KMS-11 (cell line): ENCODE measurements around the gene RNGTT.

ENCODE experiments used
- H2AFZ ChIP-seq: fragments of 200-600 bp; sonication (generic); 2 replicates; pipeline ENCODE4 v1.6.1; 2016; ENCODE audit warnings: antibody characterized with exemption, mixed run types, low read depth
- H3K27ac ChIP-seq: fragments of 200-600 bp; sonication (generic); 2 replicates; pipeline ENCODE4 v1.6.1; 2016; ENCODE audit warnings: mild to moderate bottlenecking, mixed run types
- H3K27me3 ChIP-seq: fragments of 200-600 bp; sonication (generic); 2 replicates; pipeline ENCODE4 v1.6.1; 2017; ENCODE audit warnings: mild to moderate bottlenecking, low read depth, mixed run types, moderate library complexity; ENCODE audit not compliant: insufficient read depth
- H3K36me3 ChIP-seq: fragments of 200-600 bp; sonication (generic); 2 replicates; pipeline ENCODE4 v1.6.1; 2017; ENCODE audit warnings: mild to moderate bottlenecking, mixed run types; ENCODE audit not compliant: insufficient read depth
- H3K4me1 ChIP-seq: fragments of 200-600 bp; sonication (generic); 2 replicates; pipeline ENCODE4 v1.6.1; 2016; ENCODE audit warnings: mild to moderate bottlenecking, low read depth, mixed run types; ENCODE audit not compliant: poor library complexity, severe bottlenecking
- H3K4me2 ChIP-seq: fragments of 200-600 bp; sonication (generic); 2 replicates; pipeline ENCODE4 v1.7.0; 2016; ENCODE audit warnings: mild to moderate bottlenecking, mixed run types
- H3K4me3 ChIP-seq: fragments of 200-600 bp; sonication (generic); IDR thresholded peaks from 2 replicates; pipeline ENCODE4 v1.6.1; 2017; ENCODE audit warnings: low read depth, low read length, mixed read lengths; ENCODE audit not compliant: insufficient read depth
- H3K79me2 ChIP-seq: fragments of 200-600 bp; sonication (generic); 2 replicates; pipeline ENCODE4 v1.6.1; 2016; ENCODE audit warnings: low read depth, mixed run types; ENCODE audit not compliant: insufficient read depth
- H3K9ac ChIP-seq: fragments of 200-600 bp; sonication (generic); 2 replicates; pipeline ENCODE4 v1.6.1; 2016; ENCODE audit warnings: mild to moderate bottlenecking, mixed run types
- H4K20me1 ChIP-seq: fragments of 200-600 bp; sonication (generic); 2 replicates; pipeline ENCODE4 v1.6.1; 2016; ENCODE audit warnings: mild to moderate bottlenecking, mixed run types; ENCODE audit not compliant: insufficient read depth
- TF ChIP-seq, protein P1 (sequence below): fragments of 200-600 bp; sonication (generic); conservative IDR thresholded peaks from 2 replicates; pipeline ENCODE4 v1.6.1; 2017; ENCODE audit warnings: low read depth, mild to moderate bottlenecking, antibody characterized with exemption, low read length, moderate library complexity, mixed read lengths

Gene RNGTT

DNA sequence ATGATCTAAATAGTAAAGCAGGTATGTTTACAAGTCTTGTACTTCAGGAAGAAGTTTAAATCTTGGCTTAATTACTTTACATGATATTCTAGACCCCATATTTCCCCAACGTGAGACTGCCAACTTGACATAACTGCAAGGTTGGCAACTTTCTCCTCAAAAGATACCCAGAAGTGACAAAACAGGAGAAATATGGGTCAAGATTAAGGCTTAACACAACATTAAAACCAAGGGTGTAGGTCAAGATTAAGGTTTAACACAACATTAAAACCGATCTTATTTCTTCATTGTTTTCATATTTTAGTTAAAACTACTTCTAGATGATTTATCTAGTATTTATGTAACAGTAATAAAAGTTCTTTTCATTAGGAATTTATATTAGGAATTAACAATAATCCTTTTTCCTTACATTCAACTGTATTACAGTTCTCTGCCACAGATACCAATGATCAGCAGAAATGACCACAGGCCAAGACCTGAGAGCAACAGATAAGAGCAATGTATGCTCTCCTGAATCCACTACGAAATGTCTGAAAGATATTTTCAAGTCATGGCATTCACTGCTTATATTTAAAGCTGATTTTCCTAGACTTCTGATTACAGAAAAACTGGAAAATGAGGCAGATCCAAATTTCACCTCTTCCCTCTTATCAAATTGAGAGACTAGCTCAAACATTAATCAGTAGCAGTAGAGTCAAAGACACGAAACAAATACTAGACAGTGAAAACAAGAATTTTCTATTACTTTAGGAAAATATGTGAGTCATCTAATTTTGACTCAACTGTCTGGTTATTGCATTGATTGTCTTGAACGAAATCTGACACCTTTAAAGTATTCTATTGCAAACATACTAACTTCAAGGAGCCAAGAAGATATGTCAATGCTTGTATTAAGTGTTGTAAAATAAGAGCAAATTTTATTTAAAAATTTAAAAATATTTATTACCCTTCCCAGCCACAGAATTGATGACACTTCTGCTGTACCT, 72.3 kb downstream of the RNGTT start:
- no peak overlapping the region for H2AFZ ChIP-seq
- H3K4me2 ChIP-seq = no peak overlapping the region
- no peaks in the 10 kb centered on the region for H4K20me1 ChIP-seq
- no peaks in the 10 kb centered on the region for H3K27me3 ChIP-seq
- H3K4me1 ChIP-seq = peaks cover 6% of the 10 kb centered on the region
- H3K36me3 ChIP-seq = no peaks in the 10 kb centered on the region
- no peak overlapping the region for H3K9ac ChIP-seq
- TF ChIP-seq, protein P1, sequence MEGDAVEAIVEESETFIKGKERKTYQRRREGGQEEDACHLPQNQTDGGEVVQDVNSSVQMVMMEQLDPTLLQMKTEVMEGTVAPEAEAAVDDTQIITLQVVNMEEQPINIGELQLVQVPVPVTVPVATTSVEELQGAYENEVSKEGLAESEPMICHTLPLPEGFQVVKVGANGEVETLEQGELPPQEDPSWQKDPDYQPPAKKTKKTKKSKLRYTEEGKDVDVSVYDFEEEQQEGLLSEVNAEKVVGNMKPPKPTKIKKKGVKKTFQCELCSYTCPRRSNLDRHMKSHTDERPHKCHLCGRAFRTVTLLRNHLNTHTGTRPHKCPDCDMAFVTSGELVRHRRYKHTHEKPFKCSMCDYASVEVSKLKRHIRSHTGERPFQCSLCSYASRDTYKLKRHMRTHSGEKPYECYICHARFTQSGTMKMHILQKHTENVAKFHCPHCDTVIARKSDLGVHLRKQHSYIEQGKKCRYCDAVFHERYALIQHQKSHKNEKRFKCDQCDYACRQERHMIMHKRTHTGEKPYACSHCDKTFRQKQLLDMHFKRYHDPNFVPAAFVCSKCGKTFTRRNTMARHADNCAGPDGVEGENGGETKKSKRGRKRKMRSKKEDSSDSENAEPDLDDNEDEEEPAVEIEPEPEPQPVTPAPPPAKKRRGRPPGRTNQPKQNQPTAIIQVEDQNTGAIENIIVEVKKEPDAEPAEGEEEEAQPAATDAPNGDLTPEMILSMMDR = no peak
- H3K79me2 ChIP-seq = no peaks in the 10 kb centered on the region
- no peak overlapping the region for H3K27ac ChIP-seq
- H3K4me3 ChIP-seq = no peak overlapping the region

DNA sequence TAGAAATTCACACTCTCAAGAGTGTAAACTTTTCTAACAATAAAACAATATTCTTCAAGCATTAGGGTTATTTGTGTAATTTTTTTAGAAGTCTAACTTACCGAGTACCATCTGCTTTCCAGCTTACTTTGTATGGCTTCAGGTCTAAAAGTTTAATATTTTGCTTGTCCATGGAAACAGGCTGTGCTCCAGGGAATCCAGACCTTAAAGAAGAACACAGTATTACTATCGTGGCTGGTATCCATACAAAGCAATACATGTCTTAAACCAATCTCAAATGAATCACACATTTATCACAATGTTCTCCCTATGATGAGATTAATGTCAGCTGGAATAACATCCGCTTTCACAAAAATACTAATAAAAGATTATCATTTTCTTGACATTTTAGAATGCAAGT, 73.0 kb downstream of the RNGTT start:
- H3K4me2 ChIP-seq = no peak overlapping the region
- no peaks in the 10 kb centered on the region for H3K36me3 ChIP-seq
- H3K4me1 ChIP-seq = peaks cover 6% of the 10 kb centered on the region
- H3K4me3 ChIP-seq = no peak overlapping the region
- no peaks in the 10 kb centered on the region for H3K79me2 ChIP-seq
- no peak overlapping the region for H3K27ac ChIP-seq
- H3K27me3 ChIP-seq = no peaks in the 10 kb centered on the region
- no peaks in the 10 kb centered on the region for H4K20me1 ChIP-seq
- H3K9ac ChIP-seq = no peak overlapping the region
- TF ChIP-seq, protein P1 = no peak
- no peak overlapping the region for H2AFZ ChIP-seq

DNA sequence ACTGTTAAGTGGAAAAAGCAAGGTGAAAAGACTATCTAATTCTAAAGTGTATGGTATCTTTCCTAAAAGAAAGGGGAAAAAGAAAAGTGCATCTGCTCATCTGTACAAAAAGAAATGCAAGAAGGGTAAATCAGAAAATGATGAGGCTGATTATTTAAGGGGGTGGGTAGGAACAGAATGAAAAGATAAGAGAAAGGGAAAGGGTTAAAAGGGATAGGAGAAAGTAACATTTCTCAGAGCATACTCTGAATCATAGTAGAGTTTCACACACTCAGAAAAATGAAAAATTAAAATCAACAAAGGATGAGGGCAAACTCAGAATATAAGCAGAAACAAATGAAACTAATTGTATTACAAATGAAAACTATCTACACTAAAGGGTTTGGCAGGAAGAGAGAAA, 79.1 kb downstream of the RNGTT start:
- Histone ChIP-seq H2AFZ (no peak overlapping the region), H3K4me2 (no peak overlapping the region), H3K79me2 (no peaks in the 10 kb centered on the region), H3K36me3 (no peaks in the 10 kb centered on the region), H3K27me3 (no peaks in the 10 kb centered on the region), H3K4me3 (no peak overlapping the region), H4K20me1 (no peaks in the 10 kb centered on the region), H3K4me1 (peaks cover 15% of the 10 kb centered on the region), H3K9ac (no peak overlapping the region), H3K27ac (no peak overlapping the region)
- TF ChIP-seq, protein P1 = no peak

DNA sequence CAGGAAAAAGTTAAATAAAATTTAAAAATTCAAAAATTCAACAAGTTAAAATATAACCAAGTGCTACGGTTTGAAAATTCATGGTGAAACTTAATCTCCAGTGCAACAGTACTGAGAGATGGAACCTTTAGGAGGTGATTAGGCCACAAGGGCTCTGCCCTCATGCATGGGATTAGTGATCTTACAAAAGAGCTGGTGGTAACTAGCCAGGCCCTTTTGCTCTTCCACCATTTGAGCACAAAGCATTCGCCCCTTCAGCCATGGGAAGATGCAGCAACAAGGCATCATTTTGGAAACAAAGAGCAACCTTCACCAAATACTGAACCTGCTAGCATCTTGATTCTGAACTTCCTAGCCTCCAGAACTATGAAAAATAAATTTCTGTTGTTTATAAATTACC, 80.9 kb downstream of the RNGTT start:
- H3K4me1 ChIP-seq = peaks cover 15% of the 10 kb centered on the region
- no peaks in the 10 kb centered on the region for H3K79me2 ChIP-seq
- H3K27ac ChIP-seq = no peak overlapping the region
- no peak overlapping the region for H3K4me3 ChIP-seq
- H3K9ac ChIP-seq = no peak overlapping the region
- H2AFZ ChIP-seq = no peak overlapping the region
- H3K27me3 ChIP-seq = no peaks in the 10 kb centered on the region
- H4K20me1 ChIP-seq = no peaks in the 10 kb centered on the region
- no peaks in the 10 kb centered on the region for H3K36me3 ChIP-seq
- TF ChIP-seq, protein P1 = no peak
- H3K4me2 ChIP-seq = no peak overlapping the region
